ENCODE results near the gene FAM50A.

FAM50A gene

DNA sequence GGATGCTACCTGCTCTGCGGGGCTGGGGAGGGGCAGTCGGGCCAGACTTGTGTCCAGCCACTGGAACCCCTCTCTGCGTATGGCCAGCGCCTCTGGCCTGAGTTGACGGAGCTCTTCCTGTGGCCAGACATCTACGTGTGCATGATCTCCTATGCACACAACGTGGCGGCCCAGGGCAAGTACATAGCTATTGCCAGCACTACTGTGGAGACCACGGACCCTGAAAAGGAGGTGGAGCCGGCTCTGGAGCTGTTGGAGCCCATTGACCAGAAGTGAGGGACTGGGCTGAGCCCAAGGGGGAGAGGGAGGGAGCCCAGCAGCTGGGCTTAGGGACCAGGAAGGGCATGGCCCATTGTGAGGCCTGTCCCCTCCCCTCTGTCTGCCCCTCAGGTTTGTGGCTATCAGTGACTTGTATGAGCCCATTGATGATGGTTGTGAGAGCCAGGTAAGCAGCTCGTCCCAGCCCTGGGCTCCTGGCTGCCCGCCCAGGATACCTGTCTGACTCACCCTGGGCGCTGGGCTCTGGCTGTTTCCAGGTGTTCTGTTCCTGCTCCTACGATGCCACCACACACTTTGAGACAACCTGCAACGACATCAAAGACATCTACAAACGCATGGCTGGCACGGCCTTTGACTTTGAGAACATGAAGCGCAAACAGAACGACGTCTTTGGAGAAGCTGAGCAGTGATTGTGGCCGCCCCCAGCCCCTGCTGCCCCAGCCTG is 1.8 kb upstream of the FAM50A start:
- Mint-ChIP-seq H3K4me3 (no peak overlapping the region), H3K27ac (no peak overlapping the region), H3K9me3 (ENCODE audit: low read depth) (no peaks in the 10 kb centered on the region), H3K4me1 (ENCODE audit: low read depth) (peaks cover 24% of the 10 kb centered on the region), H3K27me3 (no peaks in the 10 kb centered on the region), H3K36me3 (no peaks in the 10 kb centered on the region)

DNA sequence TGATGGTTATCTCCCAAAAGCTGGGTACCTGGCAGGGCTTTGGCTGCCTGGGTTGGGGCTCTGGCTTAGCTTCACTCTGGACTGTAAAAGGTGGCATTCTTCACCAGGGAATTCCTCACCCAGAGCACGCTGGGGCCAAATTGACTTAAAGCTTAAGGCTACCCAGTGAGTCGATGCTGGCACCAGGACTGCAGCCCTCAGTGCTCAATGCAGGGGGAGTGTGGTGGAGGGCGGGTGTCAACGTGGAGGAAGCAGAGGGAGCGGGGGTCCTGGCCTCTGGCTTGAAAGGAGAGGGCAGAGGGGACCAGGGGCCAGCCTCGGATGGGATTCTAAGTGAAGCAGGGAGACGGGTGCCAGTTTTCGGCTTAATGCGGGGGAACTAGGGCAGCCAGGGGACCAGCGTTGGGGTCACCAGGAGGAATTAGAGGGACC is 446 bp upstream of the FAM50A start:
- no peaks in the 10 kb centered on the region for H3K27me3 Mint-ChIP-seq
- peaks cover 20% of the 10 kb centered on the region for H3K4me1 Mint-ChIP-seq (ENCODE audit: low read depth)
- peak overlapping the region; percentile 84 for H3K4me3 Mint-ChIP-seq
- H3K36me3 Mint-ChIP-seq = no peaks in the 10 kb centered on the region
- no peaks in the 10 kb centered on the region for H3K9me3 Mint-ChIP-seq (ENCODE audit: low read depth)
- H3K27ac Mint-ChIP-seq = peak overlapping the region; percentile 64

DNA sequence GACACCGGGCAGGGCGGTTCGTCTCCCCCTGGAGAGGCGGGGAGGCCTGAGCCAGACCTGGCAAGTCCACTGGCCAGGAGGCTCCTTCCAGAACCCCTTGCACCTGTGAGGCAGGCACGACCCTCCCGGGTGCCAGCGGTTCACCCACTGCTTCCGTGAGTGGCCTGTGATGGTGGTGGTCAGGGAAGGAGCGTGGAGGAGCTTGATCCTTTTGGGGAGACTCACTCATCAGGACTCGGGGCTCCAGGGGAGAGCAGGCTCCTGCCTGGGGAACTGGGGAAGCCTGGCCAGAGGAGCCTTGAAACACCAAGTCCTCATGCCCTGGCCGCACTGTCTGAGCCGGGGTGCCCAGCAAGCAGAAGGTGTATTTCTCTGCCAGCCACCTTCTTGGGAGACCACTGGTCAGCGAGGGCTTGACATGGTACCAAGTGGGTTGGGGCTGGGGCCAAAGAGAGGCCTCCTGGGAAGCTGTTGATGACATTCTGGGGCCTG is 860 bp downstream of the FAM50A start:
- no peaks in the 10 kb centered on the region for H3K9me3 Mint-ChIP-seq (ENCODE audit: low read depth)
- H3K36me3 Mint-ChIP-seq = no peaks in the 10 kb centered on the region
- H3K27ac Mint-ChIP-seq = no peak overlapping the region
- no peak overlapping the region for H3K4me3 Mint-ChIP-seq
- H3K27me3 Mint-ChIP-seq = no peaks in the 10 kb centered on the region
- peaks cover 17% of the 10 kb centered on the region for H3K4me1 Mint-ChIP-seq (ENCODE audit: low read depth)

DNA sequence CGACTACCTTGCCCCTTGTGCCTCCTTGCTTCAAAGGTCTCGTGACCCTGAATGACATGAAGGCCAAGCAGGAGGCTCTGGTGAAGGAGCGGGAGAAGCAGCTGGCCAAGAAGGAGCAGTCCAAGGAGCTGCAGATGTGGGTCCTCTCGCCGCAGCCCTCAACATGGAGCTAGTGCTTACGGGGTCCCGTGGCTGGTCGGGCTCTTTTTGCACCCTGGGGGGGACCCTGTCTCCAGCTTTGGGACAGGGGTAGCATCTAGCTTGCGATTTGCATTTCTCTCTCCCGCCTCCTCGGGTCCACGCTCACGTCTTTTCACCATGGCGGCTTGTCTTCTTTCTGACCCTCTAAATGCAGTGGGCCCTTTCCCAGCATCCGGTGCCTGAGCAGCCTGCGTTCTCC is 1.8 kb downstream of the FAM50A start:
- H3K4me3 Mint-ChIP-seq = peak overlapping the region; percentile 23

DNA sequence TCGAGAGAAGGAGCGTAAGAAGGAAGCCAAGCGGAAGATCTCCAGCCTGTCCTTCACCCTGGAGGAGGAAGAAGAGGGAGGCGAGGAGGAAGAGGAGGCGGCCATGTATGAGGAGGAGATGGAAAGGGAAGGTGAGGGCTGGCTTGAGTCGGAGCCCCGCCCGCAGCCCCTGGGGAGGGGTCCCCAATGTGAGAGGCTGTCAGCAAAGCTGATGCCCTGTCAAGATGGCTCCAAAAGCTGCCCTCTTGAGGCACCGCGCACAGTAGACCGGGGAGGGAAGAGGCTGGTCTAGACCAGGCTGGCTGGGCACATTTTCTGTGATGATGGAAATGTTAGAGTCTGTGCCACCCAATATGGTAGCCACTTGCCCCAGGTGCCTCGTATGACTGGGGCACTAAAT is 2.5 kb downstream of the FAM50A start:
- no peak overlapping the region for H3K4me3 Mint-ChIP-seq
- H3K27ac Mint-ChIP-seq = no peak overlapping the region

More for the DNA sequence above, 1.8 kb downstream of the FAM50A start:
- Mint-ChIP-seq H3K4me1 (ENCODE audit: low read depth) (peaks cover 15% of the 10 kb centered on the region), H3K27ac (no peak overlapping the region), H3K36me3 (no peaks in the 10 kb centered on the region), H3K9me3 (ENCODE audit: low read depth) (no peaks in the 10 kb centered on the region), H3K27me3 (no peaks in the 10 kb centered on the region)

DNA sequence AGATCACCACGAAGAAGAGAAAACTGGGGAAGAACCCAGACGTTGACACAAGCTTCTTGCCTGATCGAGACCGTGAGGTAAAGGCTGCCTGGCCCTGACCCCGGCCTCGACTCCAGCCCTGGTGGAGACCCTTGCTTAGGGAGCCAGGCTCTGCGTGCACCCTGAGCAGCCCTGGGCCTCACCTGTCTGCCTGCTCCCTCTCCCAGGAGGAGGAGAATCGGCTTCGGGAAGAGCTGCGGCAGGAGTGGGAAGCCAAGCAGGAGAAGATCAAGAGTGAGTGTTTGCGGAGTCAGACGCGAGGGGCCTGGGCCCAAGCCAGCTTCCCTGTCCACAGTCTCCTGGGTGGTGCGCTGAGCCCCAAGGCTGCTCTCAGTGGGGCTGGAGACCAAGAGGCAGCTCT is 4.5 kb downstream of the FAM50A start:
- Mint-ChIP-seq H3K27ac (no peak overlapping the region), H3K36me3 (no peaks in the 10 kb centered on the region), H3K4me1 (ENCODE audit: low read depth) (peaks cover 2% of the 10 kb centered on the region), H3K27me3 (no peaks in the 10 kb centered on the region), H3K9me3 (ENCODE audit: low read depth) (no peaks in the 10 kb centered on the region), H3K4me3 (no peak overlapping the region)

More for the DNA sequence above, 2.5 kb downstream of the FAM50A start:
- H3K4me1 Mint-ChIP-seq (ENCODE audit: low read depth) = peaks cover 10% of the 10 kb centered on the region
- no peaks in the 10 kb centered on the region for H3K36me3 Mint-ChIP-seq
- H3K9me3 Mint-ChIP-seq (ENCODE audit: low read depth) = no peaks in the 10 kb centered on the region
- no peaks in the 10 kb centered on the region for H3K27me3 Mint-ChIP-seq

DNA sequence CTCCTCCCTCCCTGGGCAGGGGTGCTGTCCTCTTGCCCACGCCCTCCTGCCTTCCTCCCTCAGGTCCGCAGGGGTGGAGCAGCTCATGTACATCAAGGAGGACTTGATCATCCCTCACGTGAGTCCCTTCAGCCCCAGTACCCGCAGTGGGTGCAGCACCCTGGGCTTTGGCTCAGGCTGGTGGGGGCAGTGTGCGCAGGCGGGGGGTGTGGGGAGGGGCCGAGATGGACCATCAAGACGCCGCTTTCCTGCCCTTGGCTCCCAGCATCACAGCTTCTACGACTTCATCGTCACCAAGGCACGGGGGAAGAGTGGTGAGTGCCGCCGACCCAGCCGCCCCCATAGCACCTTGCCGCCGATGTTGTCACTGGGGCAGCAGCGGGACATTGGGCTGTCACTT is 5.7 kb downstream of the FAM50A start:
- Mint-ChIP-seq H3K27me3 (no peaks in the 10 kb centered on the region), H3K4me3 (no peak overlapping the region), H3K27ac (no peak overlapping the region), H3K36me3 (no peaks in the 10 kb centered on the region), H3K4me1 (ENCODE audit: low read depth) (peaks cover 2% of the 10 kb centered on the region), H3K9me3 (ENCODE audit: low read depth) (no peaks in the 10 kb centered on the region)

DNA sequence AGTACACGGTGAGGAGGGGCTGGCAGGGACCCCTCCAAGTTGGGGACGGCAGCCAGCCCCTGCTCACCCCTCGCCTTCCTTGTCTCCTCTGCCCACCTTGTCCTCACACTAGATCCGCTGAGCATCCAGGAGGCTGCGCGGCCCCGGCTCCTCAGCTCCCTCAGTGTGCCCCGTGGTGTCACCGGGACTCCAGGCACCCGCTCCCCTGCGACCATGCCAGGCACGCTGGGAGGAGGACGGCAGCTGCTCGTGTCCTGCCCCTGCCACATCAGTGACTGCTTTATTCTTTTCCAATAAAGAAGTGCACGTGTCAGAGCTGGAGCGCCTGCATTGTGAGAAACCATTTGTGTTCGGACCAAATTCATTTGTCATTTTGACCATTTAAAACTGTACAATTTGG is 6.4 kb downstream of the FAM50A start:
- H3K4me3 Mint-ChIP-seq = no peak overlapping the region
- no peak overlapping the region for H3K27ac Mint-ChIP-seq
- H3K9me3 Mint-ChIP-seq (ENCODE audit: low read depth) = no peaks in the 10 kb centered on the region
- H3K27me3 Mint-ChIP-seq = no peaks in the 10 kb centered on the region
- H3K36me3 Mint-ChIP-seq = no peaks in the 10 kb centered on the region
- peaks cover 2% of the 10 kb centered on the region for H3K4me1 Mint-ChIP-seq (ENCODE audit: low read depth)

DNA sequence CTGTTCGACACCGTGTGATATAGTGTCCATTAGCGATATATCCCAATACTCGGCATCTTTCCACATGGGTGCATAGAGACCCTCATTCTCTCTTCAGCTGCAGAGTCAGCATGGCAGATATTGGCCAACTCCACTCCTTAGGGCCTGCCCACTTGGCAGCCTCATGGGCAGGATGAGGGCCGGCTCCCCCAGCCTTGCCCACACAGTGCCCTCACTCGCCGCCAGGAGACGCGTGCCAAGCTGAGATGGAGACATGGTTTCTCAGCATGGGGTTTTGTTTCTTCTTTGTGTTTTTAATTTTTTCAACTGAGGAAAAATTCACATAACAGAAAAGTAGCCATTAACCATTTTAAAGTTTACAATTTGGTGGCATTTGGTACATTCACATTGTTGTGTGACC is 8.9 kb downstream of the FAM50A start:
- Mint-ChIP-seq H3K9me3 (ENCODE audit: low read depth) (no peaks in the 10 kb centered on the region), H3K36me3 (no peaks in the 10 kb centered on the region), H3K27ac (no peak overlapping the region), H3K27me3 (no peaks in the 10 kb centered on the region), H3K4me1 (ENCODE audit: low read depth) (peaks cover 4% of the 10 kb centered on the region), H3K4me3 (no peak overlapping the region)

DNA sequence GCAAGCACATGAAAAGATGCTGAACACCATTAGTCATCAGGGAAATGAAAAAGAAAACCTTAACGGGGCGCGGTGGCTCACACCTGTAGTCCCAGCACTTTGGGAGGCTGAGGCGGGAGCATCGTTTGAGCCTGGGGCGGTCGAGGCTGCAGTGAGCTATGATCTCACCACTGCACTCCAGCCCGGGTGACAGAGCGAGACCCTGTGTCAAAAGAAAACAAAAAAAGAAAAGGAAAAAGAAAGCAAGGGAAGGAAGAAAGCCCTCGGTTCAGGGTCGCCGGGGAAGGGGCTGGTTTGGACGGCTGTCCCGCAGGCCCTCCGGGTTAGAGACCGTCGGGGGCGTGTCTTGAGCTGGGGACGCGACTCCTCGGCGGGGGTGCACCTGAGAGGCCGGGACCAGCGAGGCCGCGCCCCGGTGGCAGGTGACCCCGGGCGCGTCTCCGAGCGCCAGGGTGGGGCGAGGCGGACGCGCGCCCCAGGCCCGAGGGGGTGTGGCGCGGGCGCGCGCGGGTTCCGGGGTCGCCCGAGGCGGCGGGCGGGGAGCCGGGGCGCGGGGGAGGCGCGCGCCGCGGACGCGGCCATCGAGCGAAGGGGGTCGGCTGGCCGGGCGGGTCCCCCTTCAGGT is 13.7 kb downstream of the FAM50A start:
- peak overlapping the region; percentile 97 for H3K4me3 Mint-ChIP-seq
- peak overlapping the region; percentile 94 for H3K27ac Mint-ChIP-seq
- peaks cover 8% of the 10 kb centered on the region for H3K4me1 Mint-ChIP-seq (ENCODE audit: low read depth)
- no peaks in the 10 kb centered on the region for H3K9me3 Mint-ChIP-seq (ENCODE audit: low read depth)
- no peaks in the 10 kb centered on the region for H3K27me3 Mint-ChIP-seq
- no peaks in the 10 kb centered on the region for H3K36me3 Mint-ChIP-seq

DNA sequence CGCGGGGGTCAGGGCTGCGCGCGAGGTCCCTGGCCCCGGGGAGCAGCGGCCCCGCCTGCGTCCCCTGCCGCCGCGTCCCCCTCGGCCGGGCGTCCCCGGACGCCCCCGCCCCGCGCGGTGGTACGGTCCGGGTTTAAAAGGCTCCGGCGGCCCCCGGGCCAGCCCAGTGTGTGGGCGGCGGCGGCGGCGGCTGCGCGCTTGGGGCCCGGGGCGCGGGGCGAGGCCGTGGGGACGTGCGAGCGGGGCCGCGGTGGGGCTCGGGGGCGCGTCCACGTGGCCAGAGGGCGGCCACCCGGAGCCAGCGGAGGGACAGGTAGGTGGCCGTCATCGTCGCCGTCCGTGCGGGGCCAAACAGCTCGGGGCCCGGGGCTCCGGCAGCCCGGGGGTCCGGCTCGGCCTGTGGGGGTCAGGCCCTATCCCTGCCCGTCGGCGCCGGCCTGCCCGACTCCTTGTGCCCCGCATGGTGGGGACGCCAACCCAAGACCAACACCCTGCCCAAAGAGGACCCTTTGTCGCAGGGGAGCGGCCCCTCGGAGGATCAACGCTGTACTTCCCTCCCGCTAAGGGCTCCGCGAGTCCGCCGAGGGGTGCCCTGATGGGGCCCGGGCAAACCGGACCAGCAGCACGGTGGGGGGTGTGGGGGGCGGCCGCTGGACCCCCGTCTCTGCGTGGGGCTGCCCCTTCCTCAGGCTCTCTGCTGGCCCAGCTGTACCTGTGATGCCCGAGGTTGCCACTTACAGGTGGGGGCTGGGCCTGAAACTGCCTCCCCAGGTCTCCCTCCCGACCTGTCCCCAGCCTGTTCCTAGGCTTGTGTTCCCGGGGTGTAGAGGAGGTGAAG is 14.4 kb downstream of the FAM50A start, which contains the start of gene PLXNA3:
TSS of gene PLXNA3 (plus strand) at position 166 of the 838 bp plus-strand sequence. CDS start 1,903 bp downstream, outside the sequence.
- H3K4me3 Mint-ChIP-seq = peak within 1 kb of the TSS; percentile 97
- no peaks in the 10 kb centered on the region for H3K36me3 Mint-ChIP-seq
- H3K9me3 Mint-ChIP-seq (ENCODE audit: low read depth) = no peaks in the 10 kb centered on the region
- H3K27ac Mint-ChIP-seq = peak within 1 kb of the TSS; percentile 94
- peaks cover 8% of the 10 kb centered on the region for H3K4me1 Mint-ChIP-seq (ENCODE audit: low read depth)
- H3K27me3 Mint-ChIP-seq = no peaks in the 10 kb centered on the region

DNA sequence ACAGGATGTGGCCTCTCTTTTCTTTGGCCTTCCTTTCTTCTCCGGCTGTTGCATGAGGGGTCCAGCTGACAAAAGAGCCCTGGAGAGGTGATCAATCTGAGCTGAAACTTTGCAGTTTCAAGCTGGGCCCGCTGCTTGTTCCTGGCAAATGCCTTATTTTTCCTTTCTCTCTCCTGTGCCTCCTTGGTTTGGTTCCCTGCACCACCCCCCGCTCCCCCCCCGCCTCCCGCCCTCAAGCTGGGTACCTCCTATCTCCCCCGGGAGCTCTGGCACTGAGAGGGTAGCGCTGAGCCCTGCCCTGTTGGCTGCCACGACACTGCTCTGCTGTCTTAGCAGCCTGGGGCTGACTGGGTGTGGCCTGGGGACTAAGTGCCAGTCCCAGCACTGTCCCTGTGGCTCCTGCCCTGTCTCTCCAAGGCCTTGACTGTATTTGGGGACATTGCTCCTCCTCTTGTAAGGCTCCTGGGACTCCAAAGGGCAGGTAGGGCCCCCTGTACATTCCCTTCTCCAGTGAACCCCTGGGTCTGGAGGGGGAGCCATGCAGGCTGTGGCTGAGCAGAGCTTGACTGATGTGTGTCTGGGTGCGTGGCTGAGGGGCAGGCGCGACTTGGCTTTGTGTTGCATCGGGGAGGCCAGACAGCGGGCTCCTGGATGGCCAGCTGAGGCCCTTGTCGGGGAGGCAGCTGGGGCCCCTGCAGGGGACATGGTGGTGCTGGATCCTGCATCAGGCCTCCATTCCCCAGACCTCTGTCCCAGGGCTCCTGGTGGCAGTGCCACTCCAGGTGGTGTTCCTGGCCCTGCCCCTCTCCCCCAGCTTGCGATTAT is 15.2 kb downstream of the FAM50A start:
- no peaks in the 10 kb centered on the region for H3K27me3 Mint-ChIP-seq
- no peaks in the 10 kb centered on the region for H3K9me3 Mint-ChIP-seq (ENCODE audit: low read depth)
- no peaks in the 10 kb centered on the region for H3K36me3 Mint-ChIP-seq
- peak overlapping the region; percentile 85 for H3K4me3 Mint-ChIP-seq
- H3K27ac Mint-ChIP-seq = peak overlapping the region; percentile 22
- H3K4me1 Mint-ChIP-seq (ENCODE audit: low read depth) = peaks cover 8% of the 10 kb centered on the region

DNA sequence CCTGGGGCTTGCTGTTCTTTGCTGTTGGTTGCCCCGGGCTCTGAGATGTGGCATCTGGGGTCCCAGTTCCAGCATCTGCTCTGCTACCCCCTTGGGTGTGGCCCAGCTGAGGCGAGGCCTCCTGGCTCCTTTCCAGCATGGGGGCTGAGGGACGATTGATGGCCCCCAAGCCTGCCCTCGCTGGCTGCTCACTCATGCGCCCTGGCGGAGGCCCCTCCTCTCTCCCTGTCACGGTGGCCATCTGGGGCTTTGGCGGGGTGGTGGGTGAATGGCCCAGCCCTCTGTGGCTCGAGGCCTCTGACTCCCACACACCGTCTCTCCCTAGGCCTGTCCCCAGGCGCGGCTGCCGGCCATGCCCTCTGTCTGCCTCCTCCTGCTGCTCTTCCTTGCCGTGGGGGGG is 15.9 kb downstream of the FAM50A start:
- peaks cover 8% of the 10 kb centered on the region for H3K4me1 Mint-ChIP-seq (ENCODE audit: low read depth)
- no peak overlapping the region for H3K27ac Mint-ChIP-seq
- no peaks in the 10 kb centered on the region for H3K36me3 Mint-ChIP-seq
- H3K27me3 Mint-ChIP-seq = no peaks in the 10 kb centered on the region
- H3K4me3 Mint-ChIP-seq = peak overlapping the region; percentile 46
- H3K9me3 Mint-ChIP-seq (ENCODE audit: low read depth) = no peaks in the 10 kb centered on the region

DNA sequence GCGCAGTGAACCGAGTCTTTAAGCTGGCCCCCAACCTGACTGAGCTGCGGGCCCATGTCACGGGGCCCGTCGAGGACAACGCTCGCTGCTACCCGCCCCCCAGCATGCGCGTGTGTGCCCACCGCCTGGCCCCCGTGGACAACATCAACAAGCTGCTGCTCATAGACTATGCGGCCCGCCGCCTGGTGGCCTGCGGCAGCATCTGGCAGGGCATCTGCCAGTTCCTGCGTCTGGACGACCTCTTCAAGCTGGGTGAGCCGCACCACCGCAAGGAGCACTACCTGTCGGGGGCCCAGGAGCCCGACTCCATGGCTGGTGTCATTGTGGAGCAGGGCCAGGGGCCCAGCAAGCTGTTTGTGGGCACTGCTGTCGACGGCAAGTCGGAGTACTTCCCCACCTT is 16.4 kb downstream of the FAM50A start:
- no peak overlapping the region for H3K27ac Mint-ChIP-seq
- no peaks in the 10 kb centered on the region for H3K27me3 Mint-ChIP-seq
- H3K9me3 Mint-ChIP-seq (ENCODE audit: low read depth) = no peaks in the 10 kb centered on the region
- H3K4me1 Mint-ChIP-seq (ENCODE audit: low read depth) = peaks cover 8% of the 10 kb centered on the region
- peak overlapping the region; percentile 46 for H3K4me3 Mint-ChIP-seq
- no peaks in the 10 kb centered on the region for H3K36me3 Mint-ChIP-seq

All from activated naive CD8-positive, alpha-beta T cell (primary cell).